B cell (primary cell): ENCODE results near the gene CACNA2D4. TPM values are rescaled to one million over a fixed set of nuclear protein-coding genes. Genes with fewer than 3 reads are reported as not detected.

Experiments used
- ATAC-seq: fragments of 200-7000 bp; cut with Tn5 transposase; one replicate; pipeline ENCODE4 v1.10.0; 2021; ENCODE audit warnings: low read depth, mild to moderate bottlenecking, moderate number of reproducible peaks, moderate library complexity
- CTCF ChIA-PET: fragments of 350-600 bp; sonication (Branson Sonifier 250); formaldehyde crosslinking; loops from one replicate; lab custom pipeline; 2021; ENCODE audit warnings: antibody characterized with exemption, inconsistent platforms; lab: Charles Lee
- POLR2A ChIA-PET: fragments of 350-600 bp; sonication (Branson Sonifier 250); formaldehyde crosslinking; loops from one replicate; lab custom pipeline; 2021; ENCODE audit warnings: antibody characterized with exemption; lab: Charles Lee
- DNase-seq: peaks from one replicate; pipeline ENCODE4 v3.0.0; 2013
- H2AFZ ChIP-seq: 2 replicates; pipeline ENCODE4 v1.6.1; 2012; ENCODE audit warnings: mild to moderate bottlenecking, low read depth, low read length; ENCODE audit not compliant: insufficient read depth, poor library complexity, severe bottlenecking
- H3K27ac ChIP-seq, 2 donors: 1 replicate in 1 of 2; 2 replicates in 1 of 2; pipeline ENCODE4 v1.5.1; 2012 to 2013; ENCODE audit warnings: low read length in 2 of 2, mild to moderate bottlenecking in 2 of 2, moderate library complexity in 1 of 2
- H3K27me3 ChIP-seq, 4 experiments: fragments of 200-600 bp in 1 of 4; sonication (generic) in 1 of 4; replicated peaks in 1 of 4; 1 replicate in 2 of 4; 2 replicates in 2 of 4; pipeline versions ENCODE4 v1.6.1 to v1.7.0; 2013 to 2016; ENCODE audit warnings: low read length in 3 of 4, mild to moderate bottlenecking in 2 of 4, mixed read lengths in 1 of 4, moderate library complexity in 1 of 4; ENCODE audit not compliant: insufficient read depth in 4 of 4, control insufficient read depth in 3 of 4; ENCODE audit errors: control extremely low read depth in 1 of 4
- H3K36me3 ChIP-seq, 2 experiments: replicated peaks in 1 of 2; 1 replicate in 1 of 2; 2 replicates in 1 of 2; pipeline versions ENCODE4 v1.6.1 to v1.7.1; 2013; ENCODE audit warnings: low read length in 1 of 2; ENCODE audit not compliant: insufficient read depth in 2 of 2, control insufficient read depth in 1 of 2; ENCODE audit errors: control extremely low read depth in 1 of 2, extremely low read depth in 1 of 2
- H3K4me1 ChIP-seq, 2 donors: fragments of 200-600 bp in 1 of 2; sonication (generic) in 1 of 2; 1 replicate in 1 of 2; 2 replicates in 1 of 2; pipeline versions ENCODE4 v1.5.1 to v1.6.1; 2013 to 2017; ENCODE audit warnings: low read length in 2 of 2; ENCODE audit not compliant: control insufficient read depth in 2 of 2, insufficient read depth in 2 of 2
- H3K4me2 ChIP-seq: replicated peaks from 2 replicates; pipeline ENCODE3; 2012; ENCODE audit warnings: mild to moderate bottlenecking, low read depth, low read length; ENCODE audit not compliant: poor library complexity, severe bottlenecking
- H3K4me3 ChIP-seq, 5 experiments: fragments of 200-600 bp in 1 of 5; sonication (generic) in 1 of 5; 1 replicate in 3 of 5; 2 replicates in 2 of 5; pipeline versions ENCODE4 v1.5.1 to v1.7.0; 2011 to 2016; ENCODE audit warnings: low read length in 4 of 5, mild to moderate bottlenecking in 4 of 5, low read depth in 2 of 5, control low read depth in 1 of 5, moderate library complexity in 1 of 5; ENCODE audit not compliant: insufficient read depth in 1 of 5; ENCODE audit errors: control extremely low read depth in 1 of 5, extremely low read depth in 1 of 5
- H3K79me2 ChIP-seq: fragments of 200-600 bp; sonication (generic); one replicate; pipeline ENCODE4 v1.6.0; 2016; ENCODE audit warnings: low read length; ENCODE audit not compliant: control insufficient read depth, insufficient read depth
- H3K9ac ChIP-seq: fragments of 200-600 bp; sonication (generic); 2 replicates; pipeline ENCODE4 v1.6.1; 2017; ENCODE audit warnings: mild to moderate bottlenecking, low read length, moderate library complexity
- H3K9me3 ChIP-seq, 3 donors: one replicate each; pipeline versions ENCODE4 v1.6.1 to v1.7.1; 2013; ENCODE audit warnings: low read length in 2 of 3; ENCODE audit not compliant: control insufficient read depth in 2 of 3, insufficient read depth in 1 of 3; ENCODE audit errors: control extremely low read depth in 1 of 3
- H4K20me1 ChIP-seq: 2 replicates; pipeline ENCODE4 v1.6.0; 2012; ENCODE audit warnings: mild to moderate bottlenecking, low read length; ENCODE audit not compliant: insufficient read depth, control insufficient read depth, poor library complexity, severe bottlenecking
- H3K27ac Mint-ChIP-seq: one replicate; pipeline ENCODE4 v1.8.0; 2021; ENCODE audit warnings: mixed read lengths
- H3K27me3 Mint-ChIP-seq: one replicate; pipeline ENCODE4 v1.8.0; 2021; ENCODE audit warnings: mixed read lengths
- H3K4me1 Mint-ChIP-seq: one replicate; pipeline ENCODE4 v1.8.0; 2021; ENCODE audit warnings: mixed read lengths
- H3K4me3 Mint-ChIP-seq: one replicate; pipeline ENCODE4 v1.8.0; 2021; ENCODE audit warnings: mixed read lengths
- H3K9me3 Mint-ChIP-seq: one replicate; pipeline ENCODE4 v1.8.0; 2022; ENCODE audit warnings: mixed read lengths; ENCODE audit not compliant: insufficient read depth
- CTCF ChIP-seq: fragments of 200-600 bp; IDR thresholded peaks from one replicate; pipeline ENCODE4 v1.8.0; 2022; ENCODE audit warnings: antibody characterized with exemption, mild to moderate bottlenecking
- EZH2 ChIP-seq: IDR thresholded peaks from 2 replicates; pipeline ENCODE4 v1.6.1; 2012; ENCODE audit warnings: borderline replicate concordance, low read depth, mild to moderate bottlenecking, moderate library complexity, low read length; ENCODE audit not compliant: insufficient read depth, poor library complexity, severe bottlenecking
- WGBS: methylation state at CpG from one replicate; pipeline ENCODE4 v1.1.5; 2013; ENCODE audit warnings: missing lambda C conversion rate; ENCODE audit not compliant: insufficient coverage; 5-methylcytosine and 5-hydroxymethylcytosine counted together
- intact Hi-C: fragments of 100-400 bp; cut with micrococcal nuclease; formaldehyde crosslinking; loops from one replicate; pipeline ENCODE4 v1.10.0; 2022
- polyA plus RNA-seq: library from polyadenylated mRNA; depleted of rRNA; stranded (reverse); fragments of >200 nt; gene quantifications from 2 replicates; pipeline ENCODE4 v1.2.3, GENCODE V29; 2012
- total RNA-seq, 2 donors: library from RNA; stranded (reverse); fragments of 120-200 nt in 1 of 2; gene quantifications; 1 replicate in 1 of 2; 2 replicates in 1 of 2; pipeline versions ENCODE4 v1.2.3 to v1.2.4, GENCODE V29; 2013 to 2022

The CACNA2D4 gene
- total and polyA plus RNA-seq, 2 donors (not counting 1 experiment from before 2014, with no cell fraction given) = 6.0 to 7.4 TPM

- WGBS = 29% methylated on average over 10 of the region's 10 CpGs
- Histone ChIP-seq H3K4me2 (peak overlapping the region; percentile 13), H3K27ac (peak overlapping the region in 1 of 2 donors; percentile 33), H3K4me3 (no peak overlapping the region), H3K36me3 (peaks cover 8% of the 10 kb centered on the region in 2 experiments), H2AFZ (peak overlapping the region; percentile 59), H3K27me3 (no peaks in the 10 kb centered on the region), H3K9ac (peak overlapping the region; percentile 23), H3K9me3 (no peaks in the 10 kb centered on the region), H4K20me1 (no peaks in the 10 kb centered on the region), H3K4me1 (peaks cover 10 to 17% of the 10 kb centered on the region in 2 donors), H3K79me2 (no peaks in the 10 kb centered on the region)
- Mint-ChIP-seq H3K27ac (peak overlapping the region; percentile 54), H3K9me3 (no peaks in the 10 kb centered on the region), H3K4me1 (peaks cover 17% of the 10 kb centered on the region), H3K27me3 (no peaks in the 10 kb centered on the region), H3K4me3 (no peak overlapping the region)
- ChIA-PET CTCF (interaction anchor here (0.6 to 15.6 kb wide), 41 partner anchors 9 to 673 kb away, joined by 3 to 620 read pairs (median 5); partner anchors contain the start of genes ADIPOR2 and CACNA2D4), POLR2A (interaction anchor here (1.3 to 1.4 kb wide), 2 partner anchors 138 to 149 kb away, joined by 3 to 7 read pairs; no protein-coding TSS in a partner anchor)
- DNase-seq (peak; percentile 78), ATAC-seq (peak; percentile 22)
- TF ChIP-seq CTCF = peak; percentile 88
- TF ChIP-seq EZH2 = no peak
- intact Hi-C loops = loop anchor here (1.0 kb wide), 2 partner anchors 138 to 157 kb away; no protein-coding TSS in a partner anchor
These were observed 127.2 kb downstream of the CACNA2D4 start for GRCh38 chr12:1791104-1791841.

- ATAC-seq = no peak
- no peaks in the 10 kb centered on the region for H3K27me3 ChIP-seq
- no peaks in the 10 kb centered on the region for H3K9me3 Mint-ChIP-seq
- peaks cover 8 to 17% of the 10 kb centered on the region in 2 experiments for H3K36me3 ChIP-seq
- ChIA-PET CTCF (interaction anchor here (0.7 to 15.6 kb wide), 35 partner anchors 8 to 672 kb away, joined by 3 to 620 read pairs (median 6); partner anchors contain the start of genes ADIPOR2 and CACNA2D4), POLR2A (interaction anchor here (0.6 to 1.3 kb wide), 2 partner anchors 95 to 137 kb away, joined by 4 to 7 read pairs; no protein-coding TSS in a partner anchor)
- H3K4me3 Mint-ChIP-seq = no peak overlapping the region
- peaks cover 6 to 12% of the 10 kb centered on the region in 2 donors for H3K4me1 ChIP-seq
- H3K9me3 ChIP-seq = no peaks in the 10 kb centered on the region
- no peaks in the 10 kb centered on the region for H3K27me3 Mint-ChIP-seq
- no peaks in the 10 kb centered on the region for H4K20me1 ChIP-seq
- no peak overlapping the region for H3K9ac ChIP-seq
- DNase-seq = no peak
- WGBS = 100% methylated on average over 3 of the region's 7 CpGs
- H3K4me1 Mint-ChIP-seq = peaks cover 11% of the 10 kb centered on the region
- intact Hi-C loops = no loop called here
- no peaks in the 10 kb centered on the region for H3K79me2 ChIP-seq
- H3K27ac ChIP-seq = no peak overlapping the region
- no peak overlapping the region for H3K4me3 ChIP-seq
- H2AFZ ChIP-seq = no peak overlapping the region
- no peak overlapping the region for H3K27ac Mint-ChIP-seq
- H3K4me2 ChIP-seq = no peak overlapping the region
- TF ChIP-seq EZH2 (no peak), CTCF (no peak)
These were observed 128.0 kb downstream of the CACNA2D4 start for GRCh38 chr12:1790444-1790843.
